OCI-LY7 (cell line): ENCODE measurements around the gene ELMO1. TPM values are rescaled to one million over a fixed set of nuclear protein-coding genes. Genes with fewer than 3 reads are reported as not detected.

Experiments used
- BruUV-seq: library from RNA; stranded (reverse); fragments of 400-500 nt; replicated peaks from 2 replicates; lab custom pipeline; 2021; lab: Mats Ljungman, UMichigan
- CTCF ChIA-PET: fragments of 300-600 bp; sonication (Branson Sonifier 250); formaldehyde crosslinking; loops from one replicate; lab custom pipeline; 2022; ENCODE audit warnings: antibody characterized with exemption; ENCODE audit not compliant: unreplicated experiment; lab: Charles Lee
- POLR2A ChIA-PET: fragments of 300-600 bp; sonication (Branson Sonifier 250); formaldehyde crosslinking; loops from one replicate; lab custom pipeline; 2022; ENCODE audit warnings: antibody characterized with exemption; lab: Charles Lee
- DNase-seq: peaks from one replicate; pipeline ENCODE4 v3.0.0-alpha.2; 2015; ENCODE audit warnings: low spot score
- H2AFZ ChIP-seq: fragments of 200-600 bp; sonication (generic), shearing (Covaris generic); 2 replicates; pipeline ENCODE4 v1.6.1; 2014; ENCODE audit warnings: mild to moderate bottlenecking, antibody characterized with exemption, low read length, moderate library complexity
- H3K27ac ChIP-seq: fragments of 200-600 bp; sonication (generic); 2 replicates; pipeline ENCODE4 v1.5.1; 2014; ENCODE audit warnings: mixed run types, low read depth, mild to moderate bottlenecking, moderate library complexity, low read length, inconsistent platforms; ENCODE audit not compliant: poor library complexity, severe bottlenecking
- H3K36me3 ChIP-seq: fragments of 200-600 bp; sonication (generic); 2 replicates; pipeline ENCODE4 v1.6.1; 2014; ENCODE audit warnings: mild to moderate bottlenecking, antibody characterized with exemption, low read length, moderate library complexity, mixed read lengths; ENCODE audit not compliant: insufficient read depth
- H3K4me1 ChIP-seq: fragments of 200-600 bp; sonication (generic); 2 replicates; pipeline ENCODE4 v1.5.1; 2014; ENCODE audit warnings: mild to moderate bottlenecking, low read length; ENCODE audit not compliant: insufficient read depth, poor library complexity, severe bottlenecking
- H3K4me2 ChIP-seq: fragments of 200-600 bp; sonication (generic); 2 replicates; pipeline ENCODE4 v1.6.1; 2014; ENCODE audit warnings: mild to moderate bottlenecking, low read length
- H3K4me3 ChIP-seq: fragments of 200-600 bp; sonication (generic); 2 replicates; pipeline ENCODE4 v1.5.1; 2014; ENCODE audit warnings: mild to moderate bottlenecking, low read depth, low read length; ENCODE audit not compliant: poor library complexity, severe bottlenecking
- H3K79me2 ChIP-seq: fragments of 200-600 bp; sonication (generic); 2 replicates; pipeline ENCODE4 v1.6.1; 2016; ENCODE audit warnings: low read depth, mild to moderate bottlenecking, low read length, moderate library complexity, mixed read lengths; ENCODE audit not compliant: insufficient read depth
- H3K9me2 ChIP-seq: fragments of 200-600 bp; sonication (generic); 2 replicates; pipeline ENCODE4 v1.6.1; 2016; ENCODE audit warnings: mild to moderate bottlenecking, low read length, mixed read lengths; ENCODE audit not compliant: insufficient read depth
- H3K9me3 ChIP-seq: fragments of 200-600 bp; sonication (generic); 2 replicates; pipeline ENCODE4 v1.6.1; 2014; ENCODE audit warnings: mild to moderate bottlenecking, mixed run types, low read length, mixed read lengths
- H4K20me1 ChIP-seq: fragments of 200-600 bp; sonication (generic); 2 replicates; pipeline ENCODE4 v1.6.1; 2014; ENCODE audit warnings: mild to moderate bottlenecking, antibody characterized with exemption, low read length, moderate library complexity, mixed read lengths; ENCODE audit not compliant: insufficient read depth
- CTCF ChIP-seq: fragments of 200-600 bp; sonication (generic); conservative IDR thresholded peaks from 2 replicates; pipeline ENCODE4 v1.5.1; 2014; ENCODE audit warnings: mild to moderate bottlenecking, antibody characterized with exemption, low read length, moderate library complexity, mixed read lengths
- EZH2phosphoT487 ChIP-seq: fragments of 200-600 bp; sonication (generic); IDR thresholded peaks from 2 replicates; pipeline ENCODE4 v1.6.1; 2018; ENCODE audit warnings: low read depth, borderline replicate concordance, mild to moderate bottlenecking, mixed run types, antibody characterized with exemption, low read length, moderate library complexity, mixed read lengths
- intact Hi-C: fragments of 100-400 bp; cut with micrococcal nuclease; formaldehyde crosslinking; loops from one replicate; pipeline ENCODE4 v1.10.0; 2022; ENCODE audit not compliant: unreplicated experiment
- total RNA-seq, 2 experiments: library from RNA; depleted of rRNA in 1 of 2; stranded (reverse); fragments of >200 nt in 1 of 2; shearing (Covaris generic) in 1 of 2; gene quantifications; 2 replicates each; pipeline ENCODE4 v1.2.3, GENCODE V29; 2014 to 2022

ELMO1 gene
- total RNA-seq, 2 experiments from 2014 or later = 101 to 103 TPM

- Histone ChIP-seq H2AFZ (no peak overlapping the region), H3K9me3 (no peaks in the 10 kb centered on the region), H3K4me2 (no peak overlapping the region), H3K36me3 (peaks cover 37% of the 10 kb centered on the region), H3K79me2 (no peaks in the 10 kb centered on the region), H3K9me2 (no peaks in the 10 kb centered on the region), H3K4me1 (no peaks in the 10 kb centered on the region), H4K20me1 (no peaks in the 10 kb centered on the region), H3K4me3 (no peak overlapping the region), H3K27ac (no peak overlapping the region)
- no peak for TF ChIP-seq EZH2phosphoT487
- TF ChIP-seq CTCF = no peak
- no TSS peak for BruUV-seq
- no peak for DNase-seq
- intact Hi-C loops = no loop called here
- ChIA-PET CTCF (no interaction called here), POLR2A (no interaction called here)
Measured at GRCh38 chr7:37097983-37098382, 350.7 kb downstream of the ELMO1 start.

DNA sequence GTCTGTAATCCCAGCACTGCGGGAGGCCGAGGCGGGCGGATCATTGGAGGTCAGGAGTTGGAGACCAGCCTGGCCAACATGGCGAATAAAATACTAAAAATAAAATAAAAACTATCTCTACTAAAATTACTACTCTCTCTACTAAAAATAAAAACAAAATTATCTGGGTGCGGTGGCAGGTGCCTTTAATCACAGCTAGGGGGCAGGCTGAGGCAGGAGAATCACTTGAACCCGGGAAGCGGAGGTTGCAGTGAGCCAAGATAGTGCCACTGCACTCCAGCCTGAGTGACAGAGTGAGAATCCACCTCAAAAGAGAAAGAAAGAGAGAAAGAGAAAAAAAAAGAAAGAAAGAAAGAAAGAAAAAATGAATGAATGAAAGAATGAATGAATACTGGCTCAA lies 351.4 kb downstream of the ELMO1 start:
- H3K27ac ChIP-seq = no peak overlapping the region
- no peak overlapping the region for H3K4me2 ChIP-seq
- no peaks in the 10 kb centered on the region for H3K79me2 ChIP-seq
- H3K4me3 ChIP-seq = no peak overlapping the region
- no TSS peak for BruUV-seq
- no peaks in the 10 kb centered on the region for H3K9me2 ChIP-seq
- intact Hi-C loops = no loop called here
- peak; percentile 66 for TF ChIP-seq CTCF
- no peak for TF ChIP-seq EZH2phosphoT487
- CTCF ChIA-PET = no interaction called here
- H4K20me1 ChIP-seq = no peaks in the 10 kb centered on the region
- peaks cover 44% of the 10 kb centered on the region for H3K36me3 ChIP-seq
- no peaks in the 10 kb centered on the region for H3K9me3 ChIP-seq
- no peak for DNase-seq
- POLR2A ChIA-PET = no interaction called here
- no peaks in the 10 kb centered on the region for H3K4me1 ChIP-seq
- H2AFZ ChIP-seq = no peak overlapping the region

DNA sequence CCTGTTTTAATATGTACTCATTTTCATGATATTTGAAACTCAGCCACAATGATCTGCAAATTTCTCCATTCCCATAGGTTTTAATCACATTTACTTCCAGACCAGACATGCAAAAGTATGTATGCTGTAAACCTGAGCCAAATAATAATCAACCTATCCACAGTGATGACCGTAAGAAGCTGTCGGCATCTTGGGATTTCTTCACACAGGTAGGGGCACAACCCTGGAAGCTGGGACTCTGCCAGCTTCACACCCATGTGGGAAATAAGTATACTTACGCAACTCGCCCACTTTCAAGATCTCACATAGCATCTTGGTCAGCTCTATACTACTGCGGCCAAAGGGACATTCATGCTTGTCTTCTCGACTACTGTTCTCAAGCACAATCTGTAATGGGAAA lies 352.3 kb downstream of the ELMO1 start:
- peaks cover 48% of the 10 kb centered on the region for H3K36me3 ChIP-seq
- no peak overlapping the region for H3K4me3 ChIP-seq
- H3K9me3 ChIP-seq = no peaks in the 10 kb centered on the region
- POLR2A ChIA-PET = no interaction called here
- no peaks in the 10 kb centered on the region for H3K79me2 ChIP-seq
- H3K27ac ChIP-seq = no peak overlapping the region
- no peak overlapping the region for H3K4me2 ChIP-seq
- TF ChIP-seq CTCF = no peak
- TF ChIP-seq EZH2phosphoT487 = no peak
- intact Hi-C loops = no loop called here
- H4K20me1 ChIP-seq = no peaks in the 10 kb centered on the region
- CTCF ChIA-PET = no interaction called here
- BruUV-seq = no TSS peak
- H3K9me2 ChIP-seq = no peaks in the 10 kb centered on the region
- no peak overlapping the region for H2AFZ ChIP-seq
- no peak for DNase-seq
- no peaks in the 10 kb centered on the region for H3K4me1 ChIP-seq
